NB4 (cell line): Measurements from ENCODE around the gene ADM2.

Experiments used
- MAX ChIP-seq: IDR thresholded peaks from 2 replicates; pipeline ENCODE4 v1.6.1; 2011; ENCODE audit warnings: low read depth, low read length
- MYC ChIP-seq: IDR thresholded peaks from 2 replicates; pipeline ENCODE4 v1.6.1; 2011; ENCODE audit warnings: low read depth, low read length
- POLR2A ChIP-seq: IDR thresholded peaks from 2 replicates; pipeline ENCODE4 v1.6.1; 2011; ENCODE audit warnings: mild to moderate bottlenecking; ENCODE audit not compliant: insufficient read length; ENCODE audit errors: extremely low read depth
- TF ChIP-seq, protein P1 (sequence below): IDR thresholded peaks from one replicate; pipeline ENCODE4 v1.5.1; 2012; ENCODE audit warnings: low read depth, low read length

DNA sequence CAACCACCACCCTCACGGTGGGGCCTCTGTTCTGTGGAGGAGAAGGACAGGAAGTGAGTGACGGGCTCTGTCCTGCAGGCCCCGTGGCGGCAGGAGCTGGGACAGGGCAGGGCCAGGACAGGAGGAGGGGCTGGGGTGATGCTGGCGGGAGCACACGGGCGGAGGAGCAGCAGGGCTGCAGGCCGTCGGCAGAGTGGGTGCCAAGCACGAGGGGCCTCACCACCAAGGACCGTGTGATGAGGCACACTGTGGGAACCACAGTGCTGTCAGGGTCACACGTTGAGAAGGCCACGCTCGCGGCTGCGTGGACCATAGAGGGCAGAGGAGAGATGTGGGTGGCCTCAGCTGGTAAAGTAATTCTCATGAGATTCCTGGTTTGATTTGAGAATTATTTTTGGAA is 35.5 kb downstream of the ADM2 start:
- TF ChIP-seq, protein P1, sequence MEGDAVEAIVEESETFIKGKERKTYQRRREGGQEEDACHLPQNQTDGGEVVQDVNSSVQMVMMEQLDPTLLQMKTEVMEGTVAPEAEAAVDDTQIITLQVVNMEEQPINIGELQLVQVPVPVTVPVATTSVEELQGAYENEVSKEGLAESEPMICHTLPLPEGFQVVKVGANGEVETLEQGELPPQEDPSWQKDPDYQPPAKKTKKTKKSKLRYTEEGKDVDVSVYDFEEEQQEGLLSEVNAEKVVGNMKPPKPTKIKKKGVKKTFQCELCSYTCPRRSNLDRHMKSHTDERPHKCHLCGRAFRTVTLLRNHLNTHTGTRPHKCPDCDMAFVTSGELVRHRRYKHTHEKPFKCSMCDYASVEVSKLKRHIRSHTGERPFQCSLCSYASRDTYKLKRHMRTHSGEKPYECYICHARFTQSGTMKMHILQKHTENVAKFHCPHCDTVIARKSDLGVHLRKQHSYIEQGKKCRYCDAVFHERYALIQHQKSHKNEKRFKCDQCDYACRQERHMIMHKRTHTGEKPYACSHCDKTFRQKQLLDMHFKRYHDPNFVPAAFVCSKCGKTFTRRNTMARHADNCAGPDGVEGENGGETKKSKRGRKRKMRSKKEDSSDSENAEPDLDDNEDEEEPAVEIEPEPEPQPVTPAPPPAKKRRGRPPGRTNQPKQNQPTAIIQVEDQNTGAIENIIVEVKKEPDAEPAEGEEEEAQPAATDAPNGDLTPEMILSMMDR = no peak
- no peak for TF ChIP-seq POLR2A
- no peak for TF ChIP-seq MAX
- TF ChIP-seq MYC = no peak
